Breast epithelium (tissue), 3 donors: ENCODE measurements around the gene CNTNAP2.

Source experiments
- CTCF ChIP-seq, 3 donors: fragments of 450-650 bp; IDR thresholded peaks; one replicate each; pipeline ENCODE4 v1.5.1; 2016 to 2017; ENCODE audit warnings: antibody characterized with exemption in 3 of 3, mild to moderate bottlenecking in 3 of 3, moderate library complexity in 3 of 3
- POLR2A ChIP-seq: fragments of 450-650 bp; IDR thresholded peaks from one replicate; pipeline ENCODE4 v1.6.1; 2016; ENCODE audit warnings: antibody characterized with exemption, mild to moderate bottlenecking, moderate library complexity
- POLR2AphosphoS5 ChIP-seq, 3 donors: sonication (generic); formaldehyde crosslinking; IDR thresholded peaks; one replicate each; pipeline ENCODE4 v1.6.1; 2017; ENCODE audit warnings: antibody characterized with exemption in 3 of 3

GRCh38 chr7:147412782-147413556 lies 1296.4 kb downstream of the CNTNAP2 start:
- TF ChIP-seq CTCF (IDR thresholded peaks at IDR 0.05): no peak
- TF ChIP-seq POLR2AphosphoS5 (IDR thresholded peaks at IDR 0.05): no peak
- TF ChIP-seq POLR2A: no peak
